ELF-1 (cell line): ENCODE results near the gene CSNK1A1L.
"Not testable (repeated sequence)": the region's sequence is repeated elsewhere in the genome, so short reads cannot be mapped to it uniquely, and the experiment has no call there.

Source experiments
- DNase-seq: peaks from one replicate; pipeline ENCODE4 v3.0.0-alpha.2; 2016; ENCODE audit warnings: low read depth, low spot score

The CSNK1A1L gene

DNA sequence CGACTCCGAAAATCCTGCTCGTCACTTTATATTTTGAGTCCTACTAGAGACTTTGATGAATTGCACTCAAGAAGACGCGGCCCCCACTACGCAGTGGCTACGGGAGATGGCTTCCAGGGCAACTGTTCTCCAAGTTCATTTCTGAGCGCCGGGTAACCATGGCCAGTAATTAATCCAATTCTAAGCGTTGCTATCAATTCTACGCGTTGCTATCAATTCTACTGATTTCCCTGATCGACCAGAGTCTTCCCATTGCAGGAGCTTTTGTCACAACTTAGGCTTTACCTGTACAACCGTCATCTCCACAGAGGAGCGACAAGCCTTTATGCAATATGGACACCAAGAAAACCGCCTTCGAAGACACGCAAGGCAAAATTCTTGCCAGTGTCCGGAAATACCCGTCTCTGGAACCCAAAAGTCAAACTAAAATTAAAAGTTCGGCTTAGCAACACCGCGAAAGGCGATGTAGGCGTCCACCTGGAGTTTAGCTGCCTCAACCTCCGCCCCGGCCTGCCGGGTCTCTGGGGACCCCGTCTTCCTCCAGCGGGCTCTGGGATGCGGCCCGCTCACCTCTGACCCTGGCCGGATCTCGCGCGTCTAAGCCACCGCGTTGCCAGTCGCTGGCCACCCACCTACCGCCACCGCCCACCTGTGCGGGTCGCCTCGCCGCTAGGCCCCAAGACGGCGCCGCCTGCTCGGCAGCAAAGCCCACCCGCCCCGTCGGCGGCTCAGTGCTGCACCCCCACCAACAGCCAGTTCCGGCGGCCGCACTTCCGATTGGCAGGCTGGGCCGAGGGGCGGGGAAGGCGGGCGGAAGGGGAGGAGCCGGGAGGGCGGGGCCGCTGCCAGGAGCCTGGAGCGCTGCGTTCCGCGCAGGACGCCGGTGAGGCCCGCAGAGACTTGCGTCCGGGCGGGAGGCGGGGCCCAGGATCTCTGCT, 46.3 kb downstream of the CSNK1A1L start, which contains the start of gene SUPT20H:
SUPT20H (minus strand) TSS at position 779 of the 938 bp plus-strand sequence. CDS start 8,198 bp downstream, outside the sequence.
- peak; percentile 90 for DNase-seq

- DNase-seq = not testable (repeated sequence)
Observed at GRCh38 chr13:37056228-37056627, 49.2 kb downstream of the CSNK1A1L start.
